Natural killer cell (primary cell): ENCODE measurements around the gene COPS3. TPM values are rescaled to one million over a fixed set of nuclear protein-coding genes. Genes with fewer than 3 reads are reported as not detected.

Experiments used
- ATAC-seq, 3 donors: fragments of 150-1000 bp in 2 of 3; fragments of 200-7000 bp in 1 of 3; cut with Tn5 transposase; 1 replicate in 1 of 3; 2 replicates in 2 of 3; pipeline ENCODE4 v1.10.0; 2021; ENCODE audit warnings: mild to moderate bottlenecking in 2 of 3, moderate library complexity in 2 of 3
- DNase-seq, 2 donors: peaks; one replicate each; pipeline versions ENCODE4 v3.0.0 to v3.0.0-alpha.2; 2013 to 2021; ENCODE audit warnings: mixed read lengths in 1 of 2
- H3K27ac ChIP-seq: one replicate; pipeline ENCODE4 v1.5.1; 2013; ENCODE audit warnings: mild to moderate bottlenecking, low read length
- H3K27me3 ChIP-seq: one replicate; pipeline ENCODE4 v1.6.1; 2013; ENCODE audit warnings: low read length; ENCODE audit not compliant: control insufficient read depth, insufficient read depth
- H3K36me3 ChIP-seq: one replicate; pipeline ENCODE4 v1.6.1; 2013; ENCODE audit warnings: low read length; ENCODE audit not compliant: control insufficient read depth, insufficient read depth
- H3K4me1 ChIP-seq: one replicate; pipeline ENCODE4 v1.6.1; 2013; ENCODE audit warnings: low read length; ENCODE audit not compliant: control insufficient read depth, insufficient read depth
- H3K4me3 ChIP-seq: one replicate; pipeline ENCODE4 v1.5.1; 2013; ENCODE audit warnings: low read length
- H3K9me3 ChIP-seq: one replicate; pipeline ENCODE4 v1.6.1; 2013; ENCODE audit warnings: low read length; ENCODE audit not compliant: control insufficient read depth, insufficient read depth
- H3K27ac Mint-ChIP-seq, 2 donors: one replicate each; pipeline ENCODE4 v1.8.0; 2022; ENCODE audit warnings: mild to moderate bottlenecking in 2 of 2, mixed read lengths in 2 of 2, moderate library complexity in 1 of 2
- H3K27me3 Mint-ChIP-seq, 2 donors: one replicate each; pipeline ENCODE4 v1.8.0; 2022; ENCODE audit warnings: low read depth in 2 of 2, mixed read lengths in 2 of 2
- H3K36me3 Mint-ChIP-seq: one replicate; pipeline ENCODE4 v1.8.0; 2022; ENCODE audit warnings: mixed read lengths
- H3K4me1 Mint-ChIP-seq, 2 donors: one replicate each; pipeline ENCODE4 v1.8.0; 2022; ENCODE audit warnings: mixed read lengths in 2 of 2
- H3K4me3 Mint-ChIP-seq: one replicate; pipeline ENCODE4 v1.8.0; 2022; ENCODE audit warnings: mild to moderate bottlenecking, moderate library complexity, mixed read lengths
- H3K9me3 Mint-ChIP-seq, 2 donors: one replicate each; pipeline ENCODE4 v1.8.0; 2022; ENCODE audit warnings: mixed read lengths in 2 of 2
- CTCF ChIP-seq: fragments of 200-600 bp; IDR thresholded peaks from one replicate; pipeline ENCODE4 v1.8.0; 2022; ENCODE audit warnings: antibody characterized with exemption
- WGBS: methylation state at CpG from one replicate; pipeline ENCODE4 v1.1.7; 2013; ENCODE audit warnings: missing lambda C conversion rate; ENCODE audit not compliant: insufficient coverage; 5-methylcytosine and 5-hydroxymethylcytosine counted together
- intact Hi-C: fragments of 100-400 bp; cut with micrococcal nuclease; formaldehyde crosslinking; loops from one replicate; pipeline ENCODE4 v1.14.2; 2022
- total RNA-seq, 4 donors: library from RNA; stranded (reverse); fragments of 120-200 nt in 1 of 4; gene quantifications; one replicate each; pipeline versions ENCODE4 v1.2.3 to v1.2.4, GENCODE V29; 2013 to 2022

The COPS3 gene
- total RNA-seq, 3 donors from 2014 or later (not counting 1 experiment from before 2014, with no cell fraction given): 101 to 115 (median 102) TPM

- H3K4me1 ChIP-seq: peaks cover 7% of the 10 kb centered on the region
- H3K4me3 ChIP-seq: no peak overlapping the region
- Mint-ChIP-seq H3K9me3 (no peaks in the 10 kb centered on the region), H3K4me3 (no peak overlapping the region), H3K4me1 (no peaks in the 10 kb centered on the region), H3K27me3 (no peaks in the 10 kb centered on the region), H3K36me3 (no peaks in the 10 kb centered on the region), H3K27ac (no peak overlapping the region)
- no peaks in the 10 kb centered on the region for H3K9me3 ChIP-seq
- DNase-seq (no peak), ATAC-seq (no peak)
- intact Hi-C loops: no loop called here
- WGBS: 95% methylated on average over 16 of the region's 16 CpGs
- no peaks in the 10 kb centered on the region for H3K36me3 ChIP-seq
- H3K27me3 ChIP-seq: no peaks in the 10 kb centered on the region
- H3K27ac ChIP-seq: no peak overlapping the region
- no peak for TF ChIP-seq CTCF
Observed at GRCh38 chr17:17320188-17320910, 39.3 kb upstream of the COPS3 start.

GRCh38 chr17:17315142-17315821, 34.2 kb upstream of the COPS3 start:
- no peak overlapping the region for H3K4me3 ChIP-seq
- Mint-ChIP-seq H3K27me3 (no peaks in the 10 kb centered on the region), H3K36me3 (no peaks in the 10 kb centered on the region), H3K4me1 (peaks cover 0 to 5% of the 10 kb centered on the region in 2 donors), H3K27ac (no peak overlapping the region), H3K9me3 (no peaks in the 10 kb centered on the region), H3K4me3 (no peak overlapping the region)
- no peaks in the 10 kb centered on the region for H3K36me3 ChIP-seq
- H3K27me3 ChIP-seq: no peaks in the 10 kb centered on the region
- no peak overlapping the region for H3K27ac ChIP-seq
- intact Hi-C loops: no loop called here
- peaks cover 10% of the 10 kb centered on the region for H3K4me1 ChIP-seq
- H3K9me3 ChIP-seq: no peaks in the 10 kb centered on the region
- no peak for ATAC-seq
- TF ChIP-seq CTCF: no peak
- 93% methylated on average over 5 of the region's 6 CpGs for WGBS
- DNase-seq: no peak

GRCh38 chr17:17314501-17315071, 33.5 kb upstream of the COPS3 start:
- H3K4me1 Mint-ChIP-seq: peaks cover 0 to 5% of the 10 kb centered on the region in 2 donors
- H3K27ac Mint-ChIP-seq: no peak overlapping the region
- no peak for DNase-seq

More at GRCh38 chr17:17314501-17315071, 33.5 kb upstream of the COPS3 start:
- ATAC-seq: no peak
- no peaks in the 10 kb centered on the region for H3K27me3 ChIP-seq
- WGBS: 88% methylated on average over 5 of the region's 5 CpGs
- intact Hi-C loops: loop anchor here (5.0 kb wide), 1 partner anchor 42 kb away; no protein-coding TSS in a partner anchor
- H3K36me3 Mint-ChIP-seq: no peaks in the 10 kb centered on the region
- no peak overlapping the region for H3K4me3 Mint-ChIP-seq
- no peak for TF ChIP-seq CTCF
- H3K27ac ChIP-seq: no peak overlapping the region
- H3K36me3 ChIP-seq: no peaks in the 10 kb centered on the region
- peaks cover 10% of the 10 kb centered on the region for H3K4me1 ChIP-seq
- H3K9me3 ChIP-seq: no peaks in the 10 kb centered on the region
- H3K9me3 Mint-ChIP-seq: no peaks in the 10 kb centered on the region
- H3K27me3 Mint-ChIP-seq: no peaks in the 10 kb centered on the region
- no peak overlapping the region for H3K4me3 ChIP-seq
